Femur (tissue), 1 donor: ENCODE measurements around the gene SLC1A2.

Source experiments
- DNase-seq: peaks from one replicate; pipeline ENCODE4 v3.0.0-alpha.2; 2017

SLC1A2 gene

GRCh38 chr11:35412285-35412684 is 7.1 kb downstream of the SLC1A2 start:
- no peak for DNase-seq

- DNase-seq = no peak
Observed at GRCh38 chr11:35407041-35407440, 12.3 kb downstream of the SLC1A2 start.

- DNase-seq = no peak
Observed at GRCh38 chr11:35404388-35404775, 15.0 kb downstream of the SLC1A2 start.

GRCh38 chr11:35403765-35404387 is 15.5 kb downstream of the SLC1A2 start:
- DNase-seq = no peak

- no peak for DNase-seq
Observed at GRCh38 chr11:35402751-35403660, 16.4 kb downstream of the SLC1A2 start.

GRCh38 chr11:35398881-35399280 is 20.5 kb downstream of the SLC1A2 start:
- DNase-seq = no peak

- DNase-seq = no peak
Observed at GRCh38 chr11:35394941-35395340, 24.4 kb downstream of the SLC1A2 start.

GRCh38 chr11:35393098-35393497 is 26.3 kb downstream of the SLC1A2 start:
- no peak for DNase-seq

- DNase-seq = peak; percentile 92
Observed at GRCh38 chr11:35391922-35392688, 27.3 kb downstream of the SLC1A2 start.

- no peak for DNase-seq
Observed at GRCh38 chr11:35390737-35391682, 28.3 kb downstream of the SLC1A2 start.

GRCh38 chr11:35389897-35390465 is 29.4 kb downstream of the SLC1A2 start:
- DNase-seq = no peak

GRCh38 chr11:35389112-35389511 is 30.2 kb downstream of the SLC1A2 start:
- DNase-seq = no peak

GRCh38 chr11:35388061-35388460 is 31.3 kb downstream of the SLC1A2 start:
- no peak for DNase-seq

GRCh38 chr11:35387111-35387982 is 32.0 kb downstream of the SLC1A2 start:
- no peak for DNase-seq

- no peak for DNase-seq
Observed at GRCh38 chr11:35383953-35384352, 35.4 kb downstream of the SLC1A2 start.

GRCh38 chr11:35381709-35382322 is 37.5 kb downstream of the SLC1A2 start:
- DNase-seq = no peak

- no peak for DNase-seq
Observed at GRCh38 chr11:35380603-35381002, 38.8 kb downstream of the SLC1A2 start.

- no peak for DNase-seq
Observed at GRCh38 chr11:35377262-35377661, 42.1 kb downstream of the SLC1A2 start.

- no peak for DNase-seq
Observed at GRCh38 chr11:35376613-35377012, 42.7 kb downstream of the SLC1A2 start.

- DNase-seq = no peak
Observed at GRCh38 chr11:35376118-35376510, 43.2 kb downstream of the SLC1A2 start.
